GM13976 (cell line): Measurements from ENCODE around the gene OTOP3.

Experiments used
- DNase-seq: peaks from one replicate; pipeline ENCODE4 v3.0.0; 2012; ENCODE audit warnings: low spot score
- CTCF ChIP-seq: IDR thresholded peaks from 2 replicates; pipeline ENCODE4 v1.5.1; 2012; ENCODE audit warnings: borderline replicate concordance, mild to moderate bottlenecking; ENCODE audit not compliant: insufficient read depth; ENCODE audit errors: extremely low read depth, missing control alignments, control extremely low read depth
- in situ Hi-C: fragments of 300-500 bp; cut with MboI; formaldehyde crosslinking; loops from one replicate; pipeline ENCODE4 v1.12.0; 2022; ENCODE audit warnings: low sequenced_read_pairs, mixed read lengths, inconsistent platforms; ENCODE audit not compliant: unreplicated experiment

The OTOP3 gene

GRCh38 chr17:74986206-74986576 lies 50.5 kb downstream of the OTOP3 start:
- in situ Hi-C loops, result no loop called here
- DNase-seq, result no peak
- no peak for TF ChIP-seq CTCF

- in situ Hi-C loops, result no loop called here
- DNase-seq, result peak; percentile 95
- no peak for TF ChIP-seq CTCF
Measured at GRCh38 chr17:74987418-74987908, 51.8 kb downstream of the OTOP3 start, which contains the start of gene CDR2L. Gene CDR2L, plus strand, starts transcription at chr17:74987632. Its CDS starts 412 bp downstream, at chr17:74988044.

- TF ChIP-seq CTCF, result no peak
- DNase-seq, result no peak
Measured at GRCh38 chr17:74987909-74988711, 52.4 kb downstream of the OTOP3 start.

GRCh38 chr17:74990581-74991105 lies 54.9 kb downstream of the OTOP3 start:
- DNase-seq, result no peak
- in situ Hi-C loops, result no loop called here
- no peak for TF ChIP-seq CTCF

More at GRCh38 chr17:74987909-74988711, 52.4 kb downstream of the OTOP3 start:
- in situ Hi-C loops, result no loop called here

GRCh38 chr17:74992223-74992622 lies 56.5 kb downstream of the OTOP3 start:
- TF ChIP-seq CTCF, result no peak
- in situ Hi-C loops, result no loop called here
- DNase-seq, result no peak

GRCh38 chr17:74994440-74994839 lies 58.7 kb downstream of the OTOP3 start:
- in situ Hi-C loops, result no loop called here

More at GRCh38 chr17:74994440-74994839, 58.7 kb downstream of the OTOP3 start:
- no peak for TF ChIP-seq CTCF
- DNase-seq, result no peak
